Stimulated activated CD8-positive, alpha-beta memory T cell treated with anti-CD3 and anti-CD28 coated beads, Interleukin-4, amount 100 ng/mL, for 48 hours (primary cell): ENCODE results near the gene PCDHGC5.

Source experiments
- DNase-seq: peaks from one replicate; pipeline ENCODE4 v3.0.0-alpha.2; 2020

The PCDHGC5 gene

GRCh38 chr5:141488591-141489561, at the start of gene PCDHGC5:
TSS of gene PCDHGC5 (plus strand) at chr5:141489081. CDS start at chr5:141489241, 160 bp downstream.
- DNase-seq = no peak

- no peak for DNase-seq
Observed at GRCh38 chr5:141439411-141440141, 49.3 kb upstream of the PCDHGC5 start.

GRCh38 chr5:141440341-141440740, 48.5 kb upstream of the PCDHGC5 start:
- no peak for DNase-seq

- DNase-seq = no peak
Observed at GRCh38 chr5:141441571-141442170, 47.2 kb upstream of the PCDHGC5 start.

- no peak for DNase-seq
Observed at GRCh38 chr5:141465351-141465750, 23.5 kb upstream of the PCDHGC5 start.

- DNase-seq = peak; percentile 72
Observed at GRCh38 chr5:141475625-141476131, 13.2 kb upstream of the PCDHGC5 start, which contains the start of gene PCDHGC3. TSS of gene PCDHGC3 (plus strand) at chr5:141475966. CDS start at chr5:141476117, 151 bp downstream.

GRCh38 chr5:141476132-141476911, 12.6 kb upstream of the PCDHGC5 start:
- DNase-seq = no peak

GRCh38 chr5:141477044-141477575, 11.8 kb upstream of the PCDHGC5 start:
- no peak for DNase-seq

- DNase-seq = no peak
Observed at GRCh38 chr5:141477815-141478214, 11.1 kb upstream of the PCDHGC5 start.

- no peak for DNase-seq
Observed at GRCh38 chr5:141478321-141478945, 10.4 kb upstream of the PCDHGC5 start.

GRCh38 chr5:141479776-141480175, 9.1 kb upstream of the PCDHGC5 start:
- no peak for DNase-seq

- DNase-seq = no peak
Observed at GRCh38 chr5:141483902-141484301, 5.0 kb upstream of the PCDHGC5 start.

- DNase-seq = no peak
Observed at GRCh38 chr5:141484310-141484640, 4.6 kb upstream of the PCDHGC5 start.

- DNase-seq = no peak
Observed at GRCh38 chr5:141484641-141485311, 4.1 kb upstream of the PCDHGC5 start, which contains the start of gene PCDHGC4. TSS of gene PCDHGC4 (plus strand) at chr5:141485030. CDS start at chr5:141485174, 144 bp downstream.

- DNase-seq = no peak
Observed at GRCh38 chr5:141485321-141486055, 3.4 kb upstream of the PCDHGC5 start.

- no peak for DNase-seq
Observed at GRCh38 chr5:141486091-141486490, 2.8 kb upstream of the PCDHGC5 start.

- DNase-seq = no peak
Observed at GRCh38 chr5:141487131-141487530, 1.8 kb upstream of the PCDHGC5 start.

GRCh38 chr5:141489841-141490240, 960 bp downstream of the PCDHGC5 start:
- no peak for DNase-seq

GRCh38 chr5:141490271-141490670, 1.4 kb downstream of the PCDHGC5 start:
- DNase-seq = no peak

GRCh38 chr5:141490771-141491170, 1.9 kb downstream of the PCDHGC5 start:
- no peak for DNase-seq
